Endothelial cell of umbilical vein (primary cell): ENCODE measurements around the gene PCSK6. TPM values are rescaled to one million over a fixed set of nuclear protein-coding genes. Genes with fewer than 3 reads are reported as not detected.

ENCODE experiments used
- BruUV-seq: library from RNA; stranded (reverse); fragments of 400-500 nt; replicated peaks from 2 replicates; lab custom pipeline; 2021; lab: Mats Ljungman, UMichigan
- CTCF ChIA-PET: fragments of 300-600, 350-600 bp; sonication (Branson Sonifier 250); formaldehyde crosslinking; loops from one replicate; lab custom pipeline; 2021; ENCODE audit warnings: antibody characterized with exemption, inconsistent platforms; lab: Charles Lee
- POLR2A ChIA-PET: fragments of 300-600, 350-600 bp; sonication (Branson Sonifier 250); formaldehyde crosslinking; loops from one replicate; lab custom pipeline; 2021; ENCODE audit warnings: antibody characterized with exemption, inconsistent platforms; lab: Charles Lee
- DNase-seq: peaks from one replicate; pipeline ENCODE4 v3.0.0-alpha.2; 2011; ENCODE audit warnings: low read depth, low spot score
- FAIRE-seq: peaks from 2 replicates; lab custom pipeline; 2011; peaks lifted over from hg19 to GRCh38; lab: Jason Lieb, UNC
- H2AFZ ChIP-seq: 2 replicates; pipeline ENCODE4 v1.6.0; 2012; ENCODE audit warnings: low read depth, low read length, control low read depth, inconsistent platforms
- H3K27ac ChIP-seq: 2 replicates; pipeline ENCODE4 v1.5.1; 2011; ENCODE audit warnings: low read depth, mild to moderate bottlenecking, control low read depth, low read length, moderate library complexity; ENCODE audit not compliant: insufficient read depth
- H3K27me3 ChIP-seq, 2 experiments: 2 replicates each; pipeline versions ENCODE4 v1.6.0 to v1.6.1; 2011; ENCODE audit warnings: low read length in 2 of 2, mixed read lengths in 1 of 2; ENCODE audit not compliant: control insufficient read depth in 2 of 2, insufficient read depth in 2 of 2
- H3K36me3 ChIP-seq, 2 experiments: 2 replicates in 1 of 2; 3 replicates in 1 of 2; pipeline ENCODE4 v1.5.1; 2011; ENCODE audit warnings: low read length in 2 of 2, mild to moderate bottlenecking in 1 of 2, moderate library complexity in 1 of 2; ENCODE audit not compliant: control insufficient read depth in 2 of 2, insufficient read depth in 2 of 2; ENCODE audit errors: extremely low read depth in 1 of 2
- H3K4me1 ChIP-seq: 3 replicates; pipeline ENCODE4 v1.5.1; 2011; ENCODE audit warnings: mild to moderate bottlenecking, low read length; ENCODE audit not compliant: control insufficient read depth, insufficient read depth; ENCODE audit errors: extremely low read depth
- H3K4me2 ChIP-seq: 2 replicates; pipeline ENCODE4 v1.6.1; 2011; ENCODE audit warnings: low read length, control low read depth, mixed read lengths; ENCODE audit not compliant: insufficient read depth
- H3K4me3 ChIP-seq, 3 experiments: fragments of 200-600 bp in 1 of 3; sonication (generic), shearing (Covaris generic) in 1 of 3; replicated peaks in 1 of 3; 2 replicates each; pipeline ENCODE4 v1.5.1; 2011 to 2016; ENCODE audit warnings: control low read depth in 3 of 3, low read length in 3 of 3, mild to moderate bottlenecking in 2 of 3, inconsistent platforms in 1 of 3, low read depth in 1 of 3, moderate library complexity in 1 of 3; ENCODE audit not compliant: insufficient read depth in 1 of 3
- H3K79me2 ChIP-seq: 2 replicates; pipeline ENCODE4 v1.6.0; 2012; ENCODE audit warnings: low read length, inconsistent platforms; ENCODE audit not compliant: control insufficient read depth, insufficient read depth
- H3K9ac ChIP-seq: replicated peaks from 2 replicates; pipeline ENCODE3; 2011; ENCODE audit warnings: low read length, control low read depth; ENCODE audit not compliant: insufficient read depth; ENCODE audit errors: extremely low read depth
- H3K9me1 ChIP-seq: replicated peaks from 3 replicates; pipeline ENCODE4 v1.6.0; 2011; ENCODE audit warnings: mild to moderate bottlenecking, low read length; ENCODE audit not compliant: control insufficient read depth, insufficient read depth; ENCODE audit errors: extremely low read depth
- H3K9me3 ChIP-seq: replicated peaks from 2 replicates; pipeline ENCODE4 v1.5.1; 2012; ENCODE audit warnings: low read length, inconsistent platforms; ENCODE audit not compliant: control insufficient read depth, insufficient read depth
- H4K20me1 ChIP-seq: replicated peaks from 2 replicates; pipeline ENCODE3; 2011; ENCODE audit warnings: mild to moderate bottlenecking, low read length; ENCODE audit not compliant: control insufficient read depth, insufficient read depth; ENCODE audit errors: extremely low read depth
- CTCF ChIP-seq, 2 donors: IDR thresholded peaks; 1 replicate in 1 of 2; 2 replicates in 1 of 2; pipeline ENCODE4 v1.5.1; 2011; ENCODE audit warnings: low read length in 2 of 2, mild to moderate bottlenecking in 2 of 2, moderate library complexity in 2 of 2, control low read depth in 1 of 2, inconsistent platforms in 1 of 2, low read depth in 1 of 2; ENCODE audit not compliant: insufficient read depth in 1 of 2; ENCODE audit errors: extremely low read depth in 1 of 2
- EZH2 ChIP-seq: IDR thresholded peaks from 2 replicates; pipeline ENCODE4 v1.6.1; 2012; ENCODE audit warnings: borderline replicate concordance, low read depth, mild to moderate bottlenecking, moderate library complexity, low read length, inconsistent platforms; ENCODE audit not compliant: severe bottlenecking
- FOS ChIP-seq: IDR thresholded peaks from 2 replicates; pipeline ENCODE4 v1.6.1; 2011; ENCODE audit warnings: mild to moderate bottlenecking, low read length, moderate library complexity, borderline replicate concordance; ENCODE audit not compliant: insufficient read depth
- GATA2 ChIP-seq: IDR thresholded peaks from 2 replicates; pipeline ENCODE4 v1.7.0; 2011; ENCODE audit warnings: low read depth, mild to moderate bottlenecking, moderate library complexity, mixed read lengths, low read length; ENCODE audit not compliant: insufficient read length, insufficient read depth
- JUN ChIP-seq: IDR thresholded peaks from 2 replicates; pipeline ENCODE4 v1.6.1; 2011; ENCODE audit warnings: borderline replicate concordance, low read depth; ENCODE audit not compliant: insufficient read length, insufficient read depth
- MAX ChIP-seq: IDR thresholded peaks from 2 replicates; pipeline ENCODE4 v1.6.1; 2011; ENCODE audit not compliant: insufficient read depth, insufficient read length
- MYC ChIP-seq: IDR thresholded peaks from one replicate; pipeline ENCODE4 v1.6.1; 2011; ENCODE audit warnings: mild to moderate bottlenecking, low read depth, low read length
- POLR2A ChIP-seq: IDR thresholded peaks from 2 replicates; pipeline ENCODE4 v1.6.1; 2012; ENCODE audit warnings: low read depth, mild to moderate bottlenecking, control low read depth, low read length
- POLR2AphosphoS5 ChIP-seq: IDR thresholded peaks from 2 replicates; pipeline ENCODE4 v1.6.1; 2012; ENCODE audit warnings: low read depth, mild to moderate bottlenecking, control low read depth, low read length, moderate library complexity; ENCODE audit not compliant: insufficient read depth
- dilution Hi-C: fragments of 300-500 bp; cut with MboI; formaldehyde crosslinking; loops from one replicate; pipeline ENCODE4 v1.15.0; 2019; ENCODE audit warnings: low sequenced_read_pairs; ENCODE audit not compliant: extremely low pct_ligation_motif_present
- intact Hi-C: fragments of 100-400 bp; cut with micrococcal nuclease; formaldehyde crosslinking; loops from one replicate; pipeline ENCODE4 v1.10.0; 2022
- polyA plus RNA-seq, 4 experiments: library from polyadenylated mRNA; depleted of rRNA in 3 of 4; stranded (reverse) in 3 of 4; unstranded in 1 of 4; fragments of >200 nt; gene quantifications; 2 replicates each; pipeline versions ENCODE4 v1.2.1 to v1.2.3, GENCODE V29; 2011 to 2012; ENCODE audit warnings: missing spikeins in 1 of 4
- total RNA-seq: library from RNA; stranded (reverse); gene quantifications from 2 replicates; pipeline ENCODE4 v1.2.3, GENCODE V29; 2021

PCSK6 gene
- total and polyA plus RNA-seq, 2 donors (not counting 3 experiments of a cell fraction or from before 2014, with no cell fraction given), result 0.18 to 0.69 TPM

- Histone ChIP-seq H3K9ac (no peak overlapping the region), H3K9me1 (no peaks in the 10 kb centered on the region), H2AFZ (no peak overlapping the region), H3K79me2 (no peaks in the 10 kb centered on the region), H3K4me3 (no peak overlapping the region), H3K36me3 (no peaks in the 10 kb centered on the region), H3K4me2 (no peak overlapping the region), H4K20me1 (no peaks in the 10 kb centered on the region), H3K9me3 (no peaks in the 10 kb centered on the region), H3K4me1 (no peaks in the 10 kb centered on the region), H3K27ac (no peak overlapping the region), H3K27me3 (no peaks in the 10 kb centered on the region)
- DNase-seq (no peak), FAIRE-seq (no peak)
- CTCF ChIA-PET, result no interaction called here
- dilution Hi-C loops (no loop called here), intact Hi-C loops (no loop called here)
- no TSS peak for BruUV-seq
- POLR2A ChIA-PET, result no interaction called here
- TF ChIP-seq CTCF (IDR thresholded peaks at IDR 0.05; ENCODE audit: extremely low read depth in 1 of 2, insufficient read depth in 1 of 2, low read depth in 1 of 2, low read length in 2 of 2) (no peak), GATA2 (no peak), POLR2AphosphoS5 (no peak), EZH2 (no peak), MAX (no peak), FOS (no peak), MYC (no peak), JUN (no peak), POLR2A (no peak)
Observed at GRCh38 chr15:101323793-101324523, 165.5 kb downstream of the PCSK6 start.
